ENCODE results near the gene ABHD15. TPM values are rescaled to one million over a fixed set of nuclear protein-coding genes. Genes with fewer than 3 reads are reported as not detected.

The ABHD15 gene
- total and polyA plus RNA-seq, 7 experiments from 2014 or later: 3.1 to 17.6 (median 9.9) TPM

DNA sequence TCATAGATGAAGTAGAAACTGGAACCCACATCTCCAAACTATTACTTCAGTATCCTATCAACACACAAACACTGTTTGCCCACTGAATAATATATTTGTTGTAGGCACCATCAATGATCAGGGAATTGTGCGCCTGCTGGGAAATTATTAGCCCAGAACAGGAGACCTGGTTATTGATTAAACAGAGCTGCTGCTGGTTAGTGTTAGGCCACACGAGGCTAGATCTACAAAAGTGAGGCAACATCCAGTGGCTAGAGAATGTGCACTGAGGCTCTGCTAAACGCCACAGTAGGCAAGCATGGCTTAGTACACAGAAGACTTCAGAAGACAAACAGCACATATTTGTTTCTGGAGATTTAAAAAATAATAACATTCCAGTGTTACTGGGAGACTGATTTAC lies 11.0 kb downstream of the ABHD15 start:
- Mint-ChIP-seq H3K4me1 (peaks cover 0 to 22% (median 4%) of the 10 kb centered on the region in 7 donors), H3K27me3 (no peaks in the 10 kb centered on the region)
- CTCF ChIA-PET: no interaction called here

DNA sequence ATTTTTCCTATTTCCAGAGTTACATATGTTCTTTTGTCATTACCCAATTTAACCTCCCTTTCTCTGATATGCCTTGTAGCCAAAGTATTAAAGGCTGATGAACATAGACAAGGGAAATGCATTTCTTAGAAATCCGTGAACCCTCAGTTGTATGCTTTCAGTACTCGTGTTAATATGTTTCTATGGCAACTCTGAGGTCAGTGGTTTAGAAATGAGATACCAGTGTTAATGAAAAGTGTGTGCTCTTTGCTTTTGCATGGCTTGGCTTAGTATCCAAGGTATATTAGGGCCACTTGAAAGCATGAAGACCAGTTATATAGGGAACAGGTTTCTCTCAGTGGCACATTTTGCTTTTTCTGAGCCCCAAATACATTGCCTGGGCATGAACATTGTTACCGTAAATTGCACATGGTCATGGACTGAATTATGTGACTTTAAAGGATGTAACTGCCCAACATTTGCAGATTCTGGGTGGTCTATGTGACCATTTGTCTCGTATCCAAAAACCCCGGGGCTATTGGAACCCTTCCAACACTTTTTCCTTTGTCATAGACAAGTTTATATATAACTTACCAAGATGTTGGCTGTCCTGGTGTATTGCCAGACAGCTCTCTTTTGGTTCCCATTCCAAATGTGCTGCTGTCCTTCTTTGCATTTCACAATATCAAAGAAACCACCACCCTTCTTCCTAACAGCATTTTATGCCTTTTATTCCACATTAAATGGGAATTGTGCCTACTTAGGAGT lies 17.5 kb downstream of the ABHD15 start:
- Mint-ChIP-seq H3K4me3 (no peak overlapping the region), H3K9me3 (no peaks in the 10 kb centered on the region), H3K27me3 (no peaks in the 10 kb centered on the region), H3K36me3 (peaks cover 0 to 18% (median 7%) of the 10 kb centered on the region in 5 donors), H3K4me1 (peaks cover 0 to 11% (median 0%) of the 10 kb centered on the region in 7 donors), H3K27ac (no peak overlapping the region)
- no peak overlapping the region for H3K27ac ChIP-seq (ENCODE audit: low read depth, low read length)
- no peaks in the 10 kb centered on the region for H3K9me3 ChIP-seq (ENCODE audit: control insufficient read depth in 2 of 3, low read length in 3 of 3)
- no peaks in the 10 kb centered on the region for H3K4me1 ChIP-seq (ENCODE audit: control insufficient read depth in 2 of 2, insufficient read depth in 2 of 2, low read length in 2 of 2)
- ChIA-PET POLR2A (interaction anchor here (0.6 kb wide), 1 partner anchor 15 kb away, joined by 3 read pairs; no protein-coding TSS in a partner anchor), CTCF (interaction anchor here (1.1 kb wide), 1 partner anchor 425 kb away, joined by 3 read pairs; no protein-coding TSS in a partner anchor)
- no peaks in the 10 kb centered on the region for H3K36me3 ChIP-seq (ENCODE audit: control insufficient read depth in 2 of 3, insufficient read depth in 3 of 3, low read length in 3 of 3)
- no peak for ATAC-seq
- H3K4me3 ChIP-seq (ENCODE audit: low read length): no peak overlapping the region
- intact Hi-C loops (cut with micrococcal nuclease): no loop called here
- H3K27me3 ChIP-seq (ENCODE audit: control insufficient read depth in 2 of 2, insufficient read depth in 2 of 2, low read length in 2 of 2): no peaks in the 10 kb centered on the region
- DNase-seq: no peak

More for the DNA sequence above, 11.0 kb downstream of the ABHD15 start:
- no peak overlapping the region for H3K27ac Mint-ChIP-seq
- DNase-seq (no peak), ATAC-seq (no peak)
- no peaks in the 10 kb centered on the region for H3K9me3 ChIP-seq (ENCODE audit: control insufficient read depth in 2 of 3, low read length in 3 of 3)
- no peak overlapping the region for H3K4me3 ChIP-seq (ENCODE audit: low read length)
- H3K27me3 ChIP-seq (ENCODE audit: control insufficient read depth in 2 of 2, insufficient read depth in 2 of 2, low read length in 2 of 2): no peaks in the 10 kb centered on the region
- POLR2A ChIA-PET: interaction anchor here (1.0 kb wide), 1 partner anchor 11 kb away, joined by 4 read pairs; the partner anchor contains the start of gene ABHD15
- H3K4me1 ChIP-seq (ENCODE audit: control insufficient read depth in 2 of 2, insufficient read depth in 2 of 2, low read length in 2 of 2): peaks cover 0 to 11% of the 10 kb centered on the region in 2 donors
- no peak overlapping the region for H3K4me3 Mint-ChIP-seq
- no peak overlapping the region for H3K27ac ChIP-seq (ENCODE audit: low read depth, low read length)
- intact Hi-C loops (cut with micrococcal nuclease): no loop called here
- H3K9me3 Mint-ChIP-seq: no peaks in the 10 kb centered on the region
- H3K36me3 Mint-ChIP-seq: peaks cover 0 to 5% (median 0%) of the 10 kb centered on the region in 5 donors
- no peaks in the 10 kb centered on the region for H3K36me3 ChIP-seq (ENCODE audit: control insufficient read depth in 2 of 3, insufficient read depth in 3 of 3, low read length in 3 of 3)

DNA sequence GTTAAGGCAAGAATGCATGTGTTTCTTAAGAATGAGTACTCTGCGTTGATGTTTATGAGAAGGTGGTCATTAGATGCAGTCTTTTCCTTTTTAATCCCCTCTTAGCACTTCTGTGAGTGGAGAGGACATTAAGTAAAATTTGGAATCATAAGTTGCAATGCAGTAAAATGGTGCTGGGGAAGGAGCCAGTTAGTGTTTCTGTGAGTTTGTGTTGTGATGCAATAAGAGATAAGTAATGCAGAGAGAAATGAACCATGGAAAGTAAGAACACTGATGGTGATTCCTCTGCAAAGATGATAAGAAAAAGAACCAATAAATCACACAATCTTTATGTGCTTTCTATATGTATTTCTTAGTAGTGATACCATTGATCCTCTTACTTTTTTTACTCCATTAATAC lies 20.0 kb downstream of the ABHD15 start:
- H3K27ac ChIP-seq (ENCODE audit: low read depth, low read length): no peak overlapping the region
- ChIA-PET CTCF (no interaction called here), POLR2A (no interaction called here)
- peaks cover 3 to 39% (median 20%) of the 10 kb centered on the region in 5 donors for H3K36me3 Mint-ChIP-seq
- DNase-seq: no peak
- H3K27me3 ChIP-seq (ENCODE audit: control insufficient read depth in 2 of 2, insufficient read depth in 2 of 2, low read length in 2 of 2): no peaks in the 10 kb centered on the region
- no peaks in the 10 kb centered on the region for H3K4me1 ChIP-seq (ENCODE audit: control insufficient read depth in 2 of 2, insufficient read depth in 2 of 2, low read length in 2 of 2)
- no peaks in the 10 kb centered on the region for H3K9me3 Mint-ChIP-seq
- peak overlapping the region in 2 of 9 donors; percentile 26 to 72 for H3K27ac Mint-ChIP-seq
- intact Hi-C loops (cut with micrococcal nuclease): no loop called here
- H3K4me1 Mint-ChIP-seq: peaks cover 0 to 11% (median 0%) of the 10 kb centered on the region in 7 donors
- peaks cover 0 to 16% (median 11%) of the 10 kb centered on the region in 3 experiments for H3K36me3 ChIP-seq (ENCODE audit: control insufficient read depth in 2 of 3, insufficient read depth in 3 of 3, low read length in 3 of 3)
- H3K9me3 ChIP-seq (ENCODE audit: control insufficient read depth in 2 of 3, low read length in 3 of 3): no peaks in the 10 kb centered on the region
- H3K4me3 ChIP-seq (ENCODE audit: low read length): no peak overlapping the region
- no peak for ATAC-seq
- H3K4me3 Mint-ChIP-seq: no peak overlapping the region
- H3K27me3 Mint-ChIP-seq: no peaks in the 10 kb centered on the region

DNA sequence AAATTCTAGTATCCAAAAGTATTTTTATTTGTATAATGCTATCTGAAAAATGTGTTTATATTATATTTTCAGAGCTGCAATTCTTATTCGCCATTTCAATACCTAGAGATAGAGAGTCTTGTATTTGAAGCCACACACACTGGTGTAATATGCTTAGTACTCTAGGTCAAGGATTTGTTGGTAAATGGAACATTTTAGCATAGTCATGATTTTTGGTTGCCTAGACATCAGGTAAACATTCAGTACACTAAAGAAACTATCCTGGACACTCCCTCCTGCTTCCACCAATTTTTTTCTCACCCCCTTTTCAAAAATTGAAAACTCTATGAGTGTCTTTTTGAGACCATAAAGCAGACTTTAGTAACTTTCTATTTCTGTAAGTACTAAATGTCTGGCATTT lies 20.8 kb downstream of the ABHD15 start:
- Mint-ChIP-seq H3K9me3 (no peaks in the 10 kb centered on the region), H3K4me1 (peaks cover 0 to 11% (median 0%) of the 10 kb centered on the region in 7 donors), H3K4me3 (no peak overlapping the region), H3K27me3 (no peaks in the 10 kb centered on the region), H3K36me3 (peaks cover 3 to 36% (median 18%) of the 10 kb centered on the region in 5 donors), H3K27ac (peak overlapping the region in 1 of 9 donors; percentile 26)
- Histone ChIP-seq H3K9me3 (ENCODE audit: control insufficient read depth in 2 of 3, low read length in 3 of 3) (no peaks in the 10 kb centered on the region), H3K27me3 (ENCODE audit: control insufficient read depth in 2 of 2, insufficient read depth in 2 of 2, low read length in 2 of 2) (no peaks in the 10 kb centered on the region), H3K27ac (ENCODE audit: low read depth, low read length) (no peak overlapping the region), H3K4me3 (ENCODE audit: low read length) (no peak overlapping the region), H3K36me3 (ENCODE audit: control insufficient read depth in 2 of 3, insufficient read depth in 3 of 3, low read length in 3 of 3) (peaks cover 0 to 16% (median 11%) of the 10 kb centered on the region in 3 experiments), H3K4me1 (ENCODE audit: control insufficient read depth in 2 of 2, insufficient read depth in 2 of 2, low read length in 2 of 2) (no peaks in the 10 kb centered on the region)
- ATAC-seq (no peak), DNase-seq (no peak)
- intact Hi-C loops (cut with micrococcal nuclease): no loop called here
- ChIA-PET POLR2A (no interaction called here), CTCF (interaction anchor here (0.8 to 1.4 kb wide), 2 partner anchors 9 to 19 kb away, joined by 3 read pairs; no protein-coding TSS in a partner anchor)

DNA sequence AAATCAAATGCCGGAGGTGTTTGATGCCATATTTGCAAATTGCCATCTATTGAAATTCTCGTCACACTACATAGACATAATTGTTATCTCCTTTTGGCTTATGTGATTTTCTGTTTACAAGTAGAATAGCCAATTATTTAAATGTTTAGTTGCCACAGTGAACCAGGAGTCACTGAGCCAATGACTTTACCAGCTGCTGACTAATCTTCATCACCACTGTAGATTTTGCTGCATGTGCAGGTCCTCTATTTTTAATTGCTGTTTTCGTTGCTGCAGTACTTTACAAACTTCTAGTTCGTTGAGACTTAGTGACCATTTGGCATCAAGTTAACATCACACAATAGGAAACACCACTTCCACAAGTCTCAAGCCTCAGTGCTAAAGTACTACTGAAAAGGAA lies 22.8 kb downstream of the ABHD15 start:
- CTCF ChIA-PET: interaction anchor here (0.9 kb wide), 1 partner anchor 22 kb away, joined by 3 read pairs; no protein-coding TSS in a partner anchor
- no peaks in the 10 kb centered on the region for H3K27me3 Mint-ChIP-seq
- intact Hi-C loops (cut with micrococcal nuclease): no loop called here

DNA sequence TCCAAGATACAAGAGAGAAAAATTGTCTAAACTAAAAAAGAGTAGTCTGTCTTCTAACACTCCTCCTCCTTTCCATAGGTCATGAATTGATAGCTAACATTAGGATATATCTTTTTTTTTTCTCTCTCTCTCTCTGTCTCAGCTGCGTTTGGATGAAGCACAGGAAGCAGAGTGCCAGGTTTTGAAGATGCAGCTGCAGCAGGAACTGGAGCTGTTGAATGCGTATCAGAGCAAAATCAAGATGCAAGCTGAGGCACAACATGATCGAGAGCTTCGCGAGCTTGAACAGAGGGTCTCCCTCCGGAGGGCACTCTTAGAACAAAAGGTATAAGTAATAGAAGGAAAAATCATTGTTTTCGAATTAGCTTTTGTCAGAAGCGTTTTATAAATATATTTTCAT lies 32.9 kb downstream of the ABHD15 start:
- Mint-ChIP-seq H3K4me1 (no peaks in the 10 kb centered on the region), H3K9me3 (no peaks in the 10 kb centered on the region), H3K27ac (peak overlapping the region in 2 of 9 donors; percentile 14 to 36), H3K36me3 (peaks cover 11 to 37% (median 29%) of the 10 kb centered on the region in 5 donors), H3K27me3 (no peaks in the 10 kb centered on the region), H3K4me3 (no peak overlapping the region)
- H3K27ac ChIP-seq (ENCODE audit: low read depth, low read length): no peak overlapping the region
- no peaks in the 10 kb centered on the region for H3K4me1 ChIP-seq (ENCODE audit: control insufficient read depth in 2 of 2, insufficient read depth in 2 of 2, low read length in 2 of 2)
- H3K9me3 ChIP-seq (ENCODE audit: control insufficient read depth in 2 of 3, low read length in 3 of 3): no peaks in the 10 kb centered on the region
- H3K27me3 ChIP-seq (ENCODE audit: control insufficient read depth in 2 of 2, insufficient read depth in 2 of 2, low read length in 2 of 2): no peaks in the 10 kb centered on the region
- POLR2A ChIA-PET: interaction anchor here (0.5 to 1.2 kb wide), 2 partner anchors 15 to 157 kb away, joined by 3 read pairs; no protein-coding TSS in a partner anchor
- ATAC-seq (no peak), DNase-seq (no peak)
- intact Hi-C loops (cut with micrococcal nuclease): loop anchor here in 1 of 2 donors (10.0 kb wide), 1 partner anchor 49 kb away; no protein-coding TSS in a partner anchor
- peaks cover 5 to 49% (median 7%) of the 10 kb centered on the region in 3 experiments for H3K36me3 ChIP-seq (ENCODE audit: control insufficient read depth in 2 of 3, insufficient read depth in 3 of 3, low read length in 3 of 3)
- CTCF ChIA-PET: interaction anchor here (0.7 to 5.8 kb wide), 6 partner anchors 9 to 166 kb away, joined by 3 to 45 read pairs (median 3); partner anchors contain the start of gene TP53I13
- no peak overlapping the region for H3K4me3 ChIP-seq (ENCODE audit: low read length)

More for the DNA sequence above, 22.8 kb downstream of the ABHD15 start:
- peaks cover 3 to 41% (median 21%) of the 10 kb centered on the region in 5 donors for H3K36me3 Mint-ChIP-seq
- POLR2A ChIA-PET: no interaction called here
- no peaks in the 10 kb centered on the region for H3K9me3 ChIP-seq (ENCODE audit: control insufficient read depth in 2 of 3, low read length in 3 of 3)
- no peak for DNase-seq
- no peaks in the 10 kb centered on the region for H3K27me3 ChIP-seq (ENCODE audit: control insufficient read depth in 2 of 2, insufficient read depth in 2 of 2, low read length in 2 of 2)
- H3K4me1 ChIP-seq (ENCODE audit: control insufficient read depth in 2 of 2, insufficient read depth in 2 of 2, low read length in 2 of 2): no peaks in the 10 kb centered on the region
- H3K4me3 Mint-ChIP-seq: no peak overlapping the region
- H3K36me3 ChIP-seq (ENCODE audit: control insufficient read depth in 2 of 3, insufficient read depth in 3 of 3, low read length in 3 of 3): peaks cover 0 to 17% (median 11%) of the 10 kb centered on the region in 3 experiments
- no peak overlapping the region for H3K27ac ChIP-seq (ENCODE audit: low read depth, low read length)
- ATAC-seq: no peak
- peaks cover 0 to 9% (median 0%) of the 10 kb centered on the region in 7 donors for H3K4me1 Mint-ChIP-seq
- H3K9me3 Mint-ChIP-seq: no peaks in the 10 kb centered on the region
- no peak overlapping the region for H3K27ac Mint-ChIP-seq
- no peak overlapping the region for H3K4me3 ChIP-seq (ENCODE audit: low read length)
